Ishikawa (cell line): ENCODE results near the gene VTCN1.

Source experiments
- CEBPB ChIP-seq: IDR thresholded peaks from 2 replicates; pipeline ENCODE4 v1.6.1; 2012
- CREB1 ChIP-seq: IDR thresholded peaks from 2 replicates; pipeline ENCODE4 v1.6.1; 2012; ENCODE audit warnings: low read depth
- EGR1 ChIP-seq: IDR thresholded peaks from 2 replicates; pipeline ENCODE4 v1.6.1; 2012
- EP300 ChIP-seq: IDR thresholded peaks from 2 replicates; pipeline ENCODE4 v1.6.1; 2012; ENCODE audit warnings: borderline replicate concordance
- FOXM1 ChIP-seq: IDR thresholded peaks from 2 replicates; pipeline ENCODE4 v1.6.1; 2012; ENCODE audit warnings: low read depth, borderline replicate concordance
- MAX ChIP-seq: IDR thresholded peaks from 2 replicates; pipeline ENCODE4 v1.6.1; 2012
- NFIC ChIP-seq: IDR thresholded peaks from 2 replicates; pipeline ENCODE4 v1.6.1; 2012
- RAD21 ChIP-seq: IDR thresholded peaks from 2 replicates; pipeline ENCODE4 v1.6.1; 2012; ENCODE audit warnings: low read depth
- REST ChIP-seq: IDR thresholded peaks from 2 replicates; pipeline ENCODE4 v1.6.1; 2012; ENCODE audit warnings: low read depth, mild to moderate bottlenecking
- TAF1 ChIP-seq: IDR thresholded peaks from 2 replicates; pipeline ENCODE4 v1.6.1; 2012; ENCODE audit warnings: low read depth, mild to moderate bottlenecking
- TCF12 ChIP-seq: IDR thresholded peaks from 2 replicates; pipeline ENCODE4 v1.6.1; 2012; ENCODE audit warnings: low read depth
- TEAD4 ChIP-seq: IDR thresholded peaks from 2 replicates; pipeline ENCODE4 v1.6.1; 2012
- USF1 ChIP-seq: IDR thresholded peaks from 2 replicates; pipeline ENCODE4 v1.6.1; 2012
- YY1 ChIP-seq: IDR thresholded peaks from 2 replicates; pipeline ENCODE4 v1.6.1; 2012; ENCODE audit warnings: low read depth
- ZBTB7A ChIP-seq: IDR thresholded peaks from 2 replicates; pipeline ENCODE4 v1.6.1; 2012; ENCODE audit warnings: low read depth

VTCN1 gene

GRCh38 chr1:117225931-117226330 is 15.2 kb upstream of the VTCN1 start:
- TF ChIP-seq CREB1 (no peak), ZBTB7A (no peak), TEAD4 (no peak), EGR1 (no peak), YY1 (no peak), RAD21 (no peak), FOXM1 (no peak), USF1 (no peak), REST (no peak), EP300 (no peak), NFIC (no peak)

- TF ChIP-seq TAF1 (no peak), FOXM1 (no peak), EGR1 (no peak), EP300 (no peak), CREB1 (no peak), REST (no peak), CEBPB (no peak), TEAD4 (no peak), NFIC (no peak), MAX (no peak), TCF12 (no peak)
These were observed 6.0 kb upstream of the VTCN1 start for GRCh38 chr1:117216718-117217117.

- no peak for TF ChIP-seq MAX
- no peak for TF ChIP-seq RAD21
- TF ChIP-seq NFIC, result no peak
- TF ChIP-seq REST, result no peak
- no peak for TF ChIP-seq TEAD4
- TF ChIP-seq EP300, result no peak
- TF ChIP-seq EGR1, result no peak
- TF ChIP-seq YY1, result no peak
- no peak for TF ChIP-seq CREB1
- TF ChIP-seq FOXM1, result no peak
- TF ChIP-seq ZBTB7A, result no peak
- TF ChIP-seq TCF12, result no peak
- no peak for TF ChIP-seq CEBPB
- TF ChIP-seq USF1, result no peak
- no peak for TF ChIP-seq TAF1
These were observed 5.2 kb upstream of the VTCN1 start for GRCh38 chr1:117215733-117216462.

- TF ChIP-seq TEAD4, result no peak
- no peak for TF ChIP-seq USF1
- TF ChIP-seq ZBTB7A, result no peak
- no peak for TF ChIP-seq TAF1
- no peak for TF ChIP-seq RAD21
- no peak for TF ChIP-seq TCF12
- no peak for TF ChIP-seq YY1
- no peak for TF ChIP-seq EGR1
- no peak for TF ChIP-seq NFIC
- TF ChIP-seq CREB1, result no peak
- TF ChIP-seq CEBPB, result no peak
- no peak for TF ChIP-seq MAX
- TF ChIP-seq FOXM1, result no peak
- no peak for TF ChIP-seq REST
- TF ChIP-seq EP300, result no peak
These were observed 4.3 kb upstream of the VTCN1 start for GRCh38 chr1:117215019-117215418.
